HEK293 (cell line): ENCODE measurements around the gene THSD4.

ENCODE experiments used
- CTCF ChIA-PET: fragments of 350-600 bp; formaldehyde crosslinking; extraction: SDS; loops from one replicate; lab custom pipeline; 2021; ENCODE audit warnings: antibody characterized with exemption; lab: Yijun Ruan, JAX
- POLR2A ChIA-PET: fragments of 300-600 bp; formaldehyde crosslinking; extraction: SDS; loops from one replicate; lab custom pipeline; 2020; ENCODE audit warnings: antibody characterized with exemption, inconsistent platforms; lab: Yijun Ruan, JAX
- H3K27ac ChIP-seq: fragments of 200-500 bp; sonication (Bioruptor generic); 2 replicates; pipeline ENCODE4 v1.5.1; 2014; ENCODE audit warnings: low read depth, low read length, control low read depth, inconsistent platforms; ENCODE audit errors: extremely low read depth
- H3K36me3 ChIP-seq, 2 experiments: fragments of 200-500 bp in 1 of 2; sonication (Bioruptor generic) in 1 of 2; 1 replicate in 1 of 2; 2 replicates in 1 of 2; pipeline ENCODE4 v1.5.1; 2014 to 2017; ENCODE audit warnings: inconsistent platforms in 2 of 2, low read length in 2 of 2; ENCODE audit not compliant: control insufficient read depth in 2 of 2, insufficient read depth in 1 of 2
- H3K4me1 ChIP-seq: fragments of 200-500 bp; sonication (Bioruptor generic); 2 replicates; pipeline ENCODE4 v1.5.1; 2014; ENCODE audit warnings: mild to moderate bottlenecking, low read length, inconsistent platforms; ENCODE audit not compliant: control insufficient read depth, insufficient read depth
- H3K4me3 ChIP-seq: 2 replicates; pipeline ENCODE4 v1.5.1; 2011; ENCODE audit warnings: low read depth, mild to moderate bottlenecking, control low read depth, low read length, moderate library complexity
- H3K9me3 ChIP-seq: fragments of 200-500 bp; sonication (Bioruptor generic); 2 replicates; pipeline ENCODE4 v1.5.1; 2014; ENCODE audit warnings: low read depth, low read length, inconsistent platforms; ENCODE audit not compliant: control insufficient read depth, insufficient read depth
- KLF10 ChIP-seq: fragments of 450-650 bp; IDR thresholded peaks from 2 replicates; pipeline ENCODE4 v1.5.1; 2018; ENCODE audit warnings: missing biosample characterization, mild to moderate bottlenecking, missing genetic modification characterization
- SP7 ChIP-seq: fragments of 450-650 bp; formaldehyde crosslinking; IDR thresholded peaks from 2 replicates; pipeline ENCODE4 v1.5.1; 2016; ENCODE audit warnings: missing biosample characterization, missing genetic modification characterization
- WT1 ChIP-seq: fragments of 450-650 bp; formaldehyde crosslinking; IDR thresholded peaks from 2 replicates; pipeline ENCODE4 v1.5.1; 2016; ENCODE audit warnings: missing biosample characterization, missing genetic modification characterization
- ZBTB17 ChIP-seq: fragments of 450-650 bp; formaldehyde crosslinking; IDR thresholded peaks from 2 replicates; pipeline ENCODE4 v1.5.1; 2016; ENCODE audit warnings: missing biosample characterization, missing genetic modification characterization
- ZNF10 ChIP-seq: fragments of 450-650 bp; formaldehyde crosslinking; IDR thresholded peaks from 2 replicates; pipeline ENCODE4 v1.5.1; 2017; ENCODE audit warnings: missing biosample characterization, missing genetic modification characterization
- ZNF146 ChIP-seq: fragments of 450-650 bp; formaldehyde crosslinking; IDR thresholded peaks from 2 replicates; pipeline ENCODE4 v1.5.1; 2016; ENCODE audit warnings: missing biosample characterization, missing genetic modification characterization
- ZNF266 ChIP-seq: fragments of 450-650 bp; formaldehyde crosslinking; IDR thresholded peaks from 2 replicates; pipeline ENCODE4 v1.5.1; 2016; ENCODE audit warnings: missing biosample characterization, missing genetic modification characterization, low read depth
- ZNF433 ChIP-seq: fragments of 450-650 bp; formaldehyde crosslinking; IDR thresholded peaks from 2 replicates; pipeline ENCODE4 v1.5.1; 2016; ENCODE audit warnings: missing biosample characterization, missing genetic modification characterization, low read depth
- ZNF514 ChIP-seq: fragments of 450-650 bp; formaldehyde crosslinking; IDR thresholded peaks from 2 replicates; pipeline ENCODE4 v1.5.1; 2016; ENCODE audit warnings: missing biosample characterization, missing genetic modification characterization
- ZNF610 ChIP-seq: fragments of 450-650 bp; formaldehyde crosslinking; IDR thresholded peaks from 2 replicates; pipeline ENCODE4 v1.5.1; 2016; ENCODE audit warnings: missing biosample characterization, missing genetic modification characterization, borderline replicate concordance
- ZNF621 ChIP-seq: fragments of 450-650 bp; formaldehyde crosslinking; IDR thresholded peaks from 2 replicates; pipeline ENCODE4 v1.5.1; 2017; ENCODE audit warnings: missing biosample characterization, missing genetic modification characterization
- ZNF843 ChIP-seq: fragments of 450-650 bp; formaldehyde crosslinking; IDR thresholded peaks from 2 replicates; pipeline ENCODE4 v1.5.1; 2016; ENCODE audit warnings: missing biosample characterization, missing genetic modification characterization
- TF ChIP-seq, protein P1 (sequence below): fragments of 450-650 bp; formaldehyde crosslinking; IDR thresholded peaks from 2 replicates; pipeline ENCODE4 v1.5.1; 2017; ENCODE audit warnings: missing biosample characterization, mild to moderate bottlenecking, missing genetic modification characterization, moderate library complexity
- TF ChIP-seq, protein P2 (sequence below): fragments of 450-650 bp; formaldehyde crosslinking; IDR thresholded peaks from 2 replicates; pipeline ENCODE4 v1.5.1; 2016; ENCODE audit warnings: missing biosample characterization, missing genetic modification characterization
- TF ChIP-seq, protein P3 (sequence below): fragments of 450-650 bp; formaldehyde crosslinking; IDR thresholded peaks from 2 replicates; pipeline ENCODE4 v1.5.1; 2016; ENCODE audit warnings: missing biosample characterization, missing genetic modification characterization
- TF ChIP-seq, protein P4 (sequence below): fragments of 450-650 bp; formaldehyde crosslinking; IDR thresholded peaks from 2 replicates; pipeline ENCODE4 v1.5.1; 2016; ENCODE audit warnings: missing biosample characterization, missing genetic modification characterization

The THSD4 gene

DNA sequence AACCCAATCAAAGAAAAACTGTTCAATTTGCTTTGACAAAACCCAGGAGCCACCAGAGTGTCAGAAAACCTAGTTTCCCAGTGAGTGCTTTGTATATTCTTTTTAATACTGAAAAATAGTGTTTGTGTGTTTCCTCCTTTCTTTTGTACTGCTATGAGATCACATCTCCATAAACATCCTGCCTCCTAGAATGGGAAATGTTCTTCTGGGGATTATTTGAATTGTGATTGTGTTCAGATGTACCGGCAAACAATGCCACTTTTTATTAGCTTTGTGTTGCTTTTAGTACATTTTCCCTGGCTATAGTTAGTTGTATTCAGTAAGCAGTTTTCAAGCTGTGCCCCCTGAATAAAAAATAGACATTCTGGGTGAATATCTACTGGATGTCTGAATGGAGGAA is 547.0 kb downstream of the THSD4 start (continued):
- TF ChIP-seq, protein P1, sequence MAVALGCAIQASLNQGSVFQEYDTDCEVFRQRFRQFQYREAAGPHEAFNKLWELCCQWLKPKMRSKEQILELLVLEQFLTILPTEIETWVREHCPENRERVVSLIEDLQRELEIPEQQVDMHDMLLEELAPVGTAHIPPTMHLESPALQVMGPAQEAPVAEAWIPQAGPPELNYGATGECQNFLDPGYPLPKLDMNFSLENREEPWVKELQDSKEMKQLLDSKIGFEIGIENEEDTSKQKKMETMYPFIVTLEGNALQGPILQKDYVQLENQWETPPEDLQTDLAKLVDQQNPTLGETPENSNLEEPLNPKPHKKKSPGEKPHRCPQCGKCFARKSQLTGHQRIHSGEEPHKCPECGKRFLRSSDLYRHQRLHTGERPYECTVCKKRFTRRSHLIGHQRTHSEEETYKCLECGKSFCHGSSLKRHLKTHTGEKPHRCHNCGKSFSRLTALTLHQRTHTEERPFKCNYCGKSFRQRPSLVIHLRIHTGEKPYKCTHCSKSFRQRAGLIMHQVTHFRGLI, result no peak
- no peak for TF ChIP-seq SP7 (tag by site-specific recombination)
- TF ChIP-seq, protein P2, sequence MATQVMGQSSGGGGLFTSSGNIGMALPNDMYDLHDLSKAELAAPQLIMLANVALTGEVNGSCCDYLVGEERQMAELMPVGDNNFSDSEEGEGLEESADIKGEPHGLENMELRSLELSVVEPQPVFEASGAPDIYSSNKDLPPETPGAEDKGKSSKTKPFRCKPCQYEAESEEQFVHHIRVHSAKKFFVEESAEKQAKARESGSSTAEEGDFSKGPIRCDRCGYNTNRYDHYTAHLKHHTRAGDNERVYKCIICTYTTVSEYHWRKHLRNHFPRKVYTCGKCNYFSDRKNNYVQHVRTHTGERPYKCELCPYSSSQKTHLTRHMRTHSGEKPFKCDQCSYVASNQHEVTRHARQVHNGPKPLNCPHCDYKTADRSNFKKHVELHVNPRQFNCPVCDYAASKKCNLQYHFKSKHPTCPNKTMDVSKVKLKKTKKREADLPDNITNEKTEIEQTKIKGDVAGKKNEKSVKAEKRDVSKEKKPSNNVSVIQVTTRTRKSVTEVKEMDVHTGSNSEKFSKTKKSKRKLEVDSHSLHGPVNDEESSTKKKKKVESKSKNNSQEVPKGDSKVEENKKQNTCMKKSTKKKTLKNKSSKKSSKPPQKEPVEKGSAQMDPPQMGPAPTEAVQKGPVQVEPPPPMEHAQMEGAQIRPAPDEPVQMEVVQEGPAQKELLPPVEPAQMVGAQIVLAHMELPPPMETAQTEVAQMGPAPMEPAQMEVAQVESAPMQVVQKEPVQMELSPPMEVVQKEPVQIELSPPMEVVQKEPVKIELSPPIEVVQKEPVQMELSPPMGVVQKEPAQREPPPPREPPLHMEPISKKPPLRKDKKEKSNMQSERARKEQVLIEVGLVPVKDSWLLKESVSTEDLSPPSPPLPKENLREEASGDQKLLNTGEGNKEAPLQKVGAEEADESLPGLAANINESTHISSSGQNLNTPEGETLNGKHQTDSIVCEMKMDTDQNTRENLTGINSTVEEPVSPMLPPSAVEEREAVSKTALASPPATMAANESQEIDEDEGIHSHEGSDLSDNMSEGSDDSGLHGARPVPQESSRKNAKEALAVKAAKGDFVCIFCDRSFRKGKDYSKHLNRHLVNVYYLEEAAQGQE, result no peak
- TF ChIP-seq WT1, result no peak

DNA sequence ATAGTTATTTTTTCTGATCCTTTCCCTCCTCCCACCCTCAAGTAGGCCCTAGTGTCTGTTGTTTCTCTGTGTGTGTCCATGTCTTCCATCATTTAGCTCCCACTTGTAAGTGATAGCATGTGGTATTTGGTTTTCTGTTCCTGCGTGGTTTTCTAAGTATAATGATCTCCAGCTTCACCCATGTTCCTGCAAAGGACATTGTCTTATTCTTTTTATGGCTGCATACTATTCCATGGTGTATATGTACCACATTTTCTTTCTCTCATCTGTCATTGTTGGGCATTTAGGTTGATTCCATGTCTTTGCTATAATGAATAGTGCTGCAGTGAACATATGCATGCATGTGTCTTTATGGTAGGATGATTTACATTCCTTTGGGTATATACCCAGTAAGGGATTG is 549.4 kb downstream of the THSD4 start:
- Histone ChIP-seq H3K36me3 (no peaks in the 10 kb centered on the region), H3K9me3 (no peaks in the 10 kb centered on the region; the same call in 1 of the 2 replicates), H3K4me3 (no peak overlapping the region), H3K4me1 (no peaks in the 10 kb centered on the region), H3K27ac (no peak overlapping the region)
- TF ChIP-seq ZNF146 (peak; percentile 80), ZNF514 (tag by site-specific recombination) (no peak)
- POLR2A ChIA-PET, result no interaction called here
- CTCF ChIA-PET, result interaction anchor here (0.7 to 1.2 kb wide), 5 partner anchors 9 to 693 kb away, joined by 3 to 4 read pairs (median 3); no protein-coding TSS in a partner anchor

DNA sequence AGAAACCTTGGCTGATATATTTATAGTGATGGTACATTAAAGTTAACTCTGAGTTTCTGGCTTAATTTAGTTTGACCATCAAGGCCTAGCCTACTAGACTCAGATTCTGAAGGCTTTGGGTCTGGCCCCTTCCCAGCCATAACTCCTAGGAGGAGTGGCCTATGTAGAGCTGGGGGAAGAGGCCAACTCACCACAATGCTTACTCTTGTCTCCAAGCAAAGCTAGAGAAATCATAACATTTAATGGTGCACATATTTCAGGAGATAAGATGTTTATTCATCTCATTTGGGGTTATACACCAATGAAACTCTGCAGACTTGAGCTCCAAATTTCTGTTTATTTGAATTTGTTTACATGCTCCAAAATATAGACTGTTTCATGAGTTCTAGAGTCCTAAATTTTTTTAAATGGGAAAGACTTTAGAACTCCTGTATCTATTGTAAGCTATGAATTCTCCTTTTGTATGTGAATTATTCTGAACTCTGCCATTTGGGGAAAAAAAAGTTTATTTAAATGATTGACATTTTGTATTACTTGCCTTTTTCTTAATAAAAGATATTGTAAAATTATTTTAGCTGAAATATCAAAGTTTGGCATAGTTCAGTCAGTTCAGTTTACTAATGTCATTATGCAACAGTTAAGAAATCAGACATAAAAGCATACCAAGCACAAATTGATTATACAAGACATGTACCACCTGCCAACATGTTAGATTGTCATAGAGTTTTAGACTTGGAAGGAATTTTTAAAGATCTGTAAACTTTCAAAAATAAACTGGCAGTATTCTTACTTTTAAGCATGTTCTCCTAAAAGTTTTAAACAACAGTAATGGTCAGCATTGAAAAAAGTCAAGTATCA is 551.7 kb downstream of the THSD4 start:
- H3K4me3 ChIP-seq, result no peak overlapping the region
- no peak overlapping the region for H3K27ac ChIP-seq
- no peaks in the 10 kb centered on the region; the same call in 1 of the 2 replicates for H3K9me3 ChIP-seq
- ChIA-PET CTCF (interaction anchor here (0.6 to 1.8 kb wide), 10 partner anchors 11 to 1123 kb away, joined by 3 to 8 read pairs (median 4); partner anchors contain the start of gene THSD4), POLR2A (interaction anchor here (0.8 kb wide), 1 partner anchor 25 kb away, joined by 4 read pairs; no protein-coding TSS in a partner anchor)
- TF ChIP-seq ZNF621 (no peak), ZNF610 (tag by site-specific recombination) (no peak), KLF10 (no peak), ZNF433 (no peak), ZBTB17 (no peak), ZNF266 (tag by site-specific recombination) (no peak), ZNF843 (tag by site-specific recombination) (no peak), ZNF10 (tag by site-specific recombination) (no peak)
- TF ChIP-seq, protein P3, sequence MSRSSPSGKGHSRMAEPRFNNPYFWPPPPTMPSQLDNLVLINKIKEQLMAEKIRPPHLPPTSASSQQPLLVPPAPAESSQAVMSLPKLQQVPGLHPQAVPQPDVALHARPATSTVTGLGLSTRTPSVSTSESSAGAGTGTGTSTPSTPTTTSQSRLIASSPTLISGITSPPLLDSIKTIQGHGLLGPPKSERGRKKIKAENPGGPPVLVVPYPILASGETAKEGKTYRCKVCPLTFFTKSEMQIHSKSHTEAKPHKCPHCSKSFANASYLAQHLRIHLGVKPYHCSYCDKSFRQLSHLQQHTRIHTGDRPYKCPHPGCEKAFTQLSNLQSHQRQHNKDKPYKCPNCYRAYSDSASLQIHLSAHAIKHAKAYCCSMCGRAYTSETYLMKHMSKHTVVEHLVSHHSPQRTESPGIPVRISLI (tag by site-specific recombination), result no peak
- TF ChIP-seq, protein P2, result no peak
- TF ChIP-seq, protein P4, sequence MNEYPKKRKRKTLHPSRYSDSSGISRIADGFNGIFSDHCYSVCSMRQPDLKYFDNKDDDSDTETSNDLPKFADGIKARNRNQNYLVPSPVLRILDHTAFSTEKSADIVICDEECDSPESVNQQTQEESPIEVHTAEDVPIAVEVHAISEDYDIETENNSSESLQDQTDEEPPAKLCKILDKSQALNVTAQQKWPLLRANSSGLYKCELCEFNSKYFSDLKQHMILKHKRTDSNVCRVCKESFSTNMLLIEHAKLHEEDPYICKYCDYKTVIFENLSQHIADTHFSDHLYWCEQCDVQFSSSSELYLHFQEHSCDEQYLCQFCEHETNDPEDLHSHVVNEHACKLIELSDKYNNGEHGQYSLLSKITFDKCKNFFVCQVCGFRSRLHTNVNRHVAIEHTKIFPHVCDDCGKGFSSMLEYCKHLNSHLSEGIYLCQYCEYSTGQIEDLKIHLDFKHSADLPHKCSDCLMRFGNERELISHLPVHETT (tag by site-specific recombination), result no peak
- H3K4me1 ChIP-seq, result no peaks in the 10 kb centered on the region
- H3K36me3 ChIP-seq, result no peaks in the 10 kb centered on the region
